Cardiac fibroblast (primary cell): Measurements from ENCODE around the gene UMAD1.
A peak's percentile ranks its signal among the peaks of the same experiment; 100 is the strongest.

Experiments used
- DNase-seq, 2 donors: peaks; one replicate each; pipeline versions ENCODE4 v3.0.0 to v3.0.0-alpha.2; 2010; ENCODE audit warnings: low read depth in 2 of 2
- H3K4me3 ChIP-seq, 2 donors: replicated peaks in 1 of 2; 1 replicate in 1 of 2; 2 replicates in 1 of 2; pipeline ENCODE4 v1.5.1; 2011; ENCODE audit warnings: low read depth in 2 of 2, low read length in 2 of 2, mild to moderate bottlenecking in 2 of 2, moderate library complexity in 1 of 2
- CTCF ChIP-seq: IDR thresholded peaks from one replicate; pipeline ENCODE4 v1.5.1; 2011; ENCODE audit warnings: low read depth, mild to moderate bottlenecking, low read length, inconsistent platforms

The UMAD1 gene

DNA sequence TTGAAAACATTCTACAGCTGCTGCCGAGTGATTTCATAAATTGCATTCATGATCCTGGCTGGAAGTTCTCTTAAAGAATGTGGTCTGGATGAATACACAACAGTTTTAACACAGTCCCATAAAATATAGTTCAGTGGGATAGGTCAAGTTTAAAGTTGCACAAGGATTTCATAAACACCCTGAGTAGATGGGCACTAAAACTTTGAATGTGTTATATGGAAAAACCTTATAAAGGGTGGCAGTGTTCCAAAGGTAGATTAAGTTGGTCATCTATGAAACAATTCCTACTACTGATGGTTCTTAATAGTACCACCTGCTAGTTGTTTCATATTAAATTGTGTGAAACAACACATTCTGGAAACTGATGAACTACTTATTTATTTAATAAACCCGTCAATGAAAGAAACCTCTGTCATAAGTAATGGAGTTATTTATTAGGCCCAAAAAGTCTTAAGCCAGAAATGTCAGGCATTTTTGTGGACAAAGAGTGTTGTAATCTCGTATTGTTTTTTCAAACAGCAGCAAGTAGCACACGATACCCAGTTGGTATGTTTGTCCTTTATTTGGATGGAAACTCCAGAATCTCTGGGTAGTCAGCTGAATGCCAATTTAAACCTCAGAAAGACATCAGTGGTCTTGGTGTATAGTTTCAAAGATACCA, 92.2 kb downstream of the UMAD1 start:
- no peak overlapping the region for H3K4me3 ChIP-seq
- DNase-seq: peak; percentile 51 to 71
- no peak for TF ChIP-seq CTCF

DNA sequence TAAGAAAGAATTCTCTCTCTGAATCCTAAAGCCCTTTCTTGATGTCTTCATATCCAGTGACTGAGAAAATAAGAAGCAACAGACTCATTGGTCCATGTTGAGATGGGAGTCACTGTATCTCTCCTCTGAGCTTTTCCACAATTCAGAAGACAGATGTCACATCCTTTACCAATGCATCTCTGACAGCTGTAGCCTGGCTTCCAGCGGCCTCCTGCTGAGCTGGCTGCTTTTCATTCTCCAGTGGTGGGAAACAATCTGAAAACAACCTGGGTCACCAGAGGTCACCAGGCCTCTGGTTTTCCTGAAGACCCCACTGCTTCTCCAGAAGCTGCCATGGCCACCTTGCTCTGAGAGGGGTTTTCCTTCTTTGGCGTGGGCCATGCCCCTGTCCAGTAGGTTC, 96.1 kb downstream of the UMAD1 start:
- no peak for TF ChIP-seq CTCF
- DNase-seq: no peak
- H3K4me3 ChIP-seq: no peak overlapping the region

DNA sequence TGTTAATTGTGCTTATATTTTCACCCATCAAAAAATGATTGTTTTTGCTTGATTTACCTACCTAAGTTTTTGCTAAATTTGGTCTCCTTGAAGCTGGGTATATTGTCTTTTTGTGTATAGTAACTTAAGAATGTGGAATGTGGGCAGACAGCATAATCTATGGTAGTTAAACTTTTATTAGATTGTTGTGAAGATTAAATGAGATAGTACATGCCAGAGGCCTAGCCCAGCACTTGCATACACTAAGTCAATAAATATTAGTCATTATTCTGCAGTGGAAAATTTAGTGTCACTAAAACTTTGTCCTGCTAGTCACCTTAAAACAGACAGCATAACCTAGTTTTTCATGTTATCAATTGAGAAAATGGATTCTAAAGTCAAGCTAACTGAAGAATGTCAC, 97.1 kb downstream of the UMAD1 start:
- no peak for DNase-seq
- TF ChIP-seq CTCF: no peak
- no peak overlapping the region for H3K4me3 ChIP-seq

GRCh38 chr7:7738177-7738576, 97.6 kb downstream of the UMAD1 start:
- H3K4me3 ChIP-seq: no peak overlapping the region
- TF ChIP-seq CTCF: no peak
- DNase-seq: no peak

GRCh38 chr7:7738622-7739021, 98.1 kb downstream of the UMAD1 start:
- DNase-seq: no peak
- TF ChIP-seq CTCF: no peak
- H3K4me3 ChIP-seq: no peak overlapping the region

DNA sequence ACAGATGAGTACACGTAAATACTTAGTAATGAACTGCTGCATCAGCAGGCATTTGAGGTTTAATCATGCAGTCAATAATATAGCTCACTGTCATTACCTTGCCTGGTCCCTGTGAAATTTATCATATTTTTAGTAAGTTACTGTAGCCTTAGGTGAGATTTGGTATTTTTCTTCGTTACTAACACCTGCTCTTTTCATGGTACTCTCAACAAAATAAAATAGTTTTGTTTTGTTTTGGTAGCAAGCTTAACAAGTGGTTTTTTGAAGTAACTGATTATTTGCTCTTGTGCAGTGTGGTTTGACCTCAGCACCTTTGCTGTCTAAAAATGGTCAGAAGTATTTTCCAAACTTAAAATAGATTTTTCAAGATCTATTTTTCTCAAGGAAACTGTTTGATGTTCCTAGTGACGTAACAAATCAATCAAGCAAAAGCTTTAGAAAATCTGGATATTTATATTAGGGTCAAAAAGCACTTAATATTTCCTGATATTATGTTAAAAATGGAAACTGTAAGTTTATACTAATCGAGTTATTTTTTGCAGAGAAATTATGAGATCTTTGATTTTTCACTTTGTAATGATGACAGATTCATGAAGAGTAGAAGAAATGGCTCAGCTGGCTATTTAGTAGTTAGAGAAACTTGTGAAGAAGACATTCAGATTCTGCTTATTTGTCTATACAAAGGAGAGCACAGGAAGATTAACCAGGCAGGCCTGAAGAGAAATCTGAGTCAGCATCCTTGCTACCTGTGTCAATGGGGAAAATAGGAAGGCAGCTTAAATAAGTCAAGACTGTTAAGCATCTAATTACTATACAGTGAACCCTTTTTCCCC, 98.9 kb downstream of the UMAD1 start:
- TF ChIP-seq CTCF: no peak
- no peak overlapping the region for H3K4me3 ChIP-seq
- DNase-seq: no peak
